HG03108 (cell line): ENCODE results near the gene SLC30A9.

Experiments
- ATAC-seq: cut with Tn5 transposase; IDR thresholded peaks from one replicate; pipeline ENCODE4 v1.9.1; 2021; ENCODE audit warnings: moderate library complexity; ENCODE audit not compliant: unreplicated experiment

SLC30A9 gene

GRCh38 chr4:42132099-42132498 is 141.8 kb downstream of the SLC30A9 start:
- ATAC-seq: no peak

- ATAC-seq: no peak
Observed at GRCh38 chr4:42133006-42133405, 142.7 kb downstream of the SLC30A9 start.

- ATAC-seq: no peak
Observed at GRCh38 chr4:42136371-42136770, 146.0 kb downstream of the SLC30A9 start.
